ENCODE results near the gene KRTAP19-3.
"Not testable (repeated sequence)": the region's sequence is repeated elsewhere in the genome, so short reads cannot be mapped to it uniquely, and the experiment has no call there.

Gene KRTAP19-3

DNA sequence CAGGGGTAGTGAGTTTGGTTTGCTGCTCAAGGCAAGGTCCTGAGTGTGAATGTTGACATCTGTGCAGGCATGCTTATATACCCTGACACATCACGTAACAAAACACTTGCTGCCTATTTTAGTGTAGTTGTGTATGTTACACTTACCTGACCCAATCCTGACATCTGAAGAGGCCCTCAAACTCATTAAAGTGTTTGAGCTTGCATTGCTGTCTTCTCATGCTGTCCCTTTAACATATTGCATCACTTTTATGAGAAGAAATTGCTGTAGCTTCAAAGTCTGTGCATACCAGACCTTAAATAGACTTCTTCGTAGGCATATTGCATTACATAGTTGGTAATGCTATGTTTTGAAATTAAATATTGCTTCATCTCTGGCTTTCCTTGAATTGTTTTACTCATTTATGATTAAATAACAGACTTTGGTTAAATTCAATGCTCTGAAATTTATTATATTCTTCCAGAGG is at the start of gene KRTAP19-3:
TSS of gene KRTAP19-3 (minus strand) at position 51 of the 466 bp plus-strand sequence. CDS start 56 bp downstream, outside the sequence.
- DNase-seq (ENCODE audit: insufficient read length, low spot score) (no peak), FAIRE-seq (no peak)

- DNase-seq (ENCODE audit: insufficient read length, low spot score) (no peak), FAIRE-seq (no peak)
These were observed 27.1 kb upstream of the KRTAP19-3 start for GRCh38 chr21:30518876-30519275.

DNA sequence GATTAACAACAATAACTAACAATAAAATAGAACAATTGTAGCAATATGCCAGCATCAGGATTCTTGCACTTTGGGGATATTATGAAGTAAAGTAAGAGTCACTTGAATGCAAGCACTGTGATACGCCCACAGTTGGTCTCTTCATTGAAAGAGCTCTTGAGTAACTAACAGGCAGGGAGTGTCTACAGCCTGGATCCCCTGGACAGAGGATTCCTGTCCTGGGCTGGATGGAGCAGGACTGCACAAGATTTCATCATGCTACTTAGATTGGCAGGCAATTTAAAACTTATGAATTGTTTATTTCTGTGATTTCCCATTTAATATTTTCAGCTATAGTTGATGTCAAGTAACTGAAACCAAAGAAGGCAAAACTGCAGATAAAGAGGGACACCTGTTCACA is 23.9 kb upstream of the KRTAP19-3 start:
- FAIRE-seq (no peak), DNase-seq (ENCODE audit: insufficient read length, low spot score) (no peak)

DNA sequence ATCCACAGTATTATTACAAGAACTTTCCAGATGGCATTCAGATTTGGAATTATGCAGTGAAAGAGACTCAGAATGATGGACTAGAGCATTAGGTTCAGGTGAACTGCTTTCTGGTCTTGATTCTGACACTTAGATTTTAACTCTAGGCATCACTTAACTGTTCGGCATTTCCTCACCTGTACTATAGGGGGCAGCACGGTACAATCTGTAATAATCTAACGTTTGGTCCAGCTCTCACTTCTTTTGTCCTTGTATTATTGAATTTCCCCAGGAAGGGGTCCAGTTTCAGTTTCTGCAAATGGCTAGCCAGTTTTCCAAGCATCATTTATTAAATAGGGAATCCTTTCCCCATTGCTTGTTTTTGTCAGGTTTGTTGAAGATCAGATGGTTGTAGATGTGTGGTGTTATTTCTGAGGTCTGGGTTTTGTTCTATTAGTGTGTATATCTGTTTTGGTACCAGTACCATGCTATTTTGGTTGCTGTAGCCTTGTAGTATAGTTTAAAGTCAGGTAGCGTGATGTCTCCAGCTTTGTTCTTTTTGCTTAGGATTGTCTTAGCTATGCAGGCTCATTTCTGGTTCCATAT is 13.9 kb upstream of the KRTAP19-3 start:
- not testable (repeated sequence) for FAIRE-seq; DNase-seq (ENCODE audit: insufficient read length, low spot score)

- DNase-seq (ENCODE audit: insufficient read length, low spot score) (no peak), FAIRE-seq (no peak)
These were observed 10.2 kb upstream of the KRTAP19-3 start, which contains the start of gene KRTAP19-5 for GRCh38 chr21:30502041-30502440. Gene KRTAP19-5, minus strand, starts transcription at chr21:30502141. Its CDS starts 51 bp downstream, at chr21:30502090.

- FAIRE-seq (no peak), DNase-seq (ENCODE audit: insufficient read length, low spot score) (no peak)
These were observed 5.3 kb upstream of the KRTAP19-3 start, which contains the start of gene KRTAP19-4 for GRCh38 chr21:30497065-30497464. Gene KRTAP19-4, minus strand, starts transcription at chr21:30497165. Its CDS starts 55 bp downstream, at chr21:30497110.

GRCh38 chr21:30487336-30487735 is 4.5 kb downstream of the KRTAP19-3 start, which contains the start of gene KRTAP19-2:
Gene KRTAP19-2, minus strand, starts transcription at chr21:30487436. Its CDS starts 88 bp downstream, at chr21:30487348.
- no peak for FAIRE-seq
- DNase-seq (ENCODE audit: insufficient read length, low spot score): no peak

DNA sequence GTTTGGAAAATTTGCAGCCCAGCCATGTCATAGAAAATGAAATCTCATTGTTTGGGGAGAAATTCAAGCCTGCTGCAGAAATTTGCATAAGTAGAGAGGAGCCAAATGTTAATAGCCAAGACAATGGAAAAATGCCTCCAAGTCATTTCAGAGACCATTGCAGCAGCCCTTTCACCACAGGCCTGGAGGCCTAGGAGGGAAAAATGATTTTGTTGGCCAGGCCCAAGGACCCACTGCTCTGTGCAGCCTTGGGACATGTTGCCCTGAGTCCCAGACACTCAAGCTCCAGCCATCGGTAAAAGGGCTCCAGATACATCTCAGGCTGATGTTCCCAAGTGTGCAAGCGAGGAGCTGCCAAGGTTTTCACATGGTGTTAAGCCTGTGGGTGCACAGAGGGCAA is 5.6 kb downstream of the KRTAP19-3 start:
- DNase-seq (ENCODE audit: insufficient read length, low spot score) (no peak), FAIRE-seq (no peak)

- DNase-seq (ENCODE audit: insufficient read length, low spot score) (no peak), FAIRE-seq (no peak)
These were observed 9.7 kb downstream of the KRTAP19-3 start for GRCh38 chr21:30482130-30482529.

DNA sequence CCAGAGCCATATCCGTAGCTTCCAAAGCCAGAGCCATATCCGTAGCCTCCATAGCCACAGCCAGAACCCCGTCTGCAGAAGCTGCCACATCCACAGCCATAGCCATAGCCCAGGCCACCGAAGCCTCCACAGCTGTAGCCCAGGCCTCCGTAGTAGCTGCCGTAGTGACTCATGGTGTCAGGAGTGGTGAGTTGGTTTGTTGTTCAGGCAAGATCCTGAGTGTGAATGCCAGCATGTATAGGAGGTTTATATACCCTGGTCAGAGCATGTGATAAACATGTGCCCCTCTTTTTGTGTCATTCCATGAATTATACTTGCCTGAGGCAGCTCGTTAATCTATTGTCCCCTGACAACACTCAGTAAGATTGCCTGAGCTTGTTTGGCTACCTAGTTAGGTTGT is 11.7 kb downstream of the KRTAP19-3 start, which contains the start of gene KRTAP19-1:
TSS of gene KRTAP19-1 (minus strand) at position 223 of the 400 bp plus-strand sequence. CDS start at position 173, 50 bp downstream.
- DNase-seq (ENCODE audit: insufficient read length, low spot score) (no peak), FAIRE-seq (no peak)

GRCh38 chr21:30479259-30479658 is 12.6 kb downstream of the KRTAP19-3 start:
- DNase-seq (ENCODE audit: insufficient read length, low spot score): no peak
- no peak for FAIRE-seq

- no peak for FAIRE-seq
- no peak for DNase-seq (ENCODE audit: insufficient read length, low spot score)
These were observed 13.8 kb downstream of the KRTAP19-3 start for GRCh38 chr21:30478004-30478403.

- FAIRE-seq: no peak
- DNase-seq (ENCODE audit: insufficient read length, low spot score): no peak
These were observed 22.7 kb downstream of the KRTAP19-3 start for GRCh38 chr21:30468900-30469714.

DNA sequence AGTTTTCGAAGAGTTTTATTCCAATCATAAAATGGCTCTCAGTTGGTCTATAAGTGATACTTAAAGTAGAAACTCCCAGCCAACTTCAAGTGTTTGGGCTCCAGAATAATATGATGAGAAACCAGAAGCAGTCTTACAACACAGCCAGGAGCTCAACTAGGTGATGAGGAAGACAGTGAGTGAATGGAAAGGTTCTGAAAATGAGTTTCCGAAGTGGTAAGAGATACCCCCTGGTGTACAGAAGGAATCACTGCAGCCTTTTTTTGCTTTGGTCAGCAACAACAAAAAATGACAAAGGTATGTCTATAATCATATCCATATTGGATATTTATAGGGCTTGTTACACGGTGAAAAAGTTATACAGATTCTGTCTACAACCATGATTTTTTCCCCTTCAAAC is 28.1 kb downstream of the KRTAP19-3 start:
- FAIRE-seq (no peak), DNase-seq (ENCODE audit: insufficient read length, low spot score) (no peak)

GRCh38 chr21:30448514-30448913 is 43.3 kb downstream of the KRTAP19-3 start:
- DNase-seq (ENCODE audit: insufficient read length, low spot score): no peak
- no peak for FAIRE-seq

GRCh38 chr21:30447056-30447455 is 44.8 kb downstream of the KRTAP19-3 start:
- DNase-seq (ENCODE audit: insufficient read length, low spot score): no peak
- FAIRE-seq: no peak

GRCh38 chr21:30444204-30444603 is 47.6 kb downstream of the KRTAP19-3 start:
- no peak for FAIRE-seq
- DNase-seq (ENCODE audit: insufficient read length, low spot score): no peak

DNA sequence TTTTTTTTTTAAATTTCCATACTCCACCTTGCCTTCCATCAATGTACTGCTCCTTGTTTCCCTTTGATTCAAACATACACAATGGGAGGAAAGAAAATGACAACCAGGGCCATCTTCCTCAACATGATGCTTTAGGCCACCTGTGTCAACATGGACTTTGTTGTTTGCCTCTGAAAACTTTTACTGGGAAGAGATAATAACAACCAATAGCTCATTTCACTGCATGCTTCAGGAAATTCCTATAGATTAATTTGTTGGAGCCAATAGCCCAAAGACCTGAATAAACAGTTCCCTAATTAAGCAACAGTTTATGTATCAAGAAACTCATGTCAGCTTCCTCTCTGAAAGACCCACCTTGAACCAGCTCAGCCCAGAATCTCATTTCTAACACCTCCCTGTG is 48.6 kb downstream of the KRTAP19-3 start:
- FAIRE-seq: no peak

More for the DNA sequence above, 48.6 kb downstream of the KRTAP19-3 start:
- DNase-seq (ENCODE audit: insufficient read length, low spot score): no peak
